Astrocyte (in vitro differentiated cells and primary cell): ENCODE results near the gene NXT2.

Source experiments
- EZH2 ChIP-seq: IDR thresholded peaks from 2 replicates; pipeline ENCODE4 v1.6.1; 2012; ENCODE audit warnings: mild to moderate bottlenecking, low read length, inconsistent platforms; ENCODE audit not compliant: insufficient read depth
- TF ChIP-seq, protein P1 (sequence below): IDR thresholded peaks from 2 replicates; pipeline ENCODE4 v1.5.1; 2011; ENCODE audit warnings: low read depth, mild to moderate bottlenecking, inconsistent platforms, low read length, moderate library complexity; ENCODE audit not compliant: insufficient read depth

DNA sequence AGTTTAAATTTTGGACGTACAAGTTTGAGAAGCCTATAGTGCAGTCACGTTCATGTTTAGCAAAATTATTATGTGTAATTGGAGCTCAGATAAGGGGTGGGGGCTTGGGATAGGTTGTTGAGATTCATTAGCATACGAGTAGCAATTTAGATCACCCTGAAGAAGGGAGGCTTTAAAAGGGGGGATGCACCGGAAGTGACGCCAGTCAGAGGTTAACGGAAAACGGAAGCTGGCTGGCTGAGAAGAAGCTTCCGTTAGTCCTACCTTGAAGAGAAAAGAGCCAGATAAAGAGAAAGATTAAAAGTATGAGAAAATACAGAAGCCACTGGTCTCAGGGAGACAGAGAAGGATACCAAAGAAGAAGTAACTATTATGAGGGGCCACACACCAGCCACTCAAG, 1.1 kb upstream of the NXT2 start:
- TF ChIP-seq, protein P1, sequence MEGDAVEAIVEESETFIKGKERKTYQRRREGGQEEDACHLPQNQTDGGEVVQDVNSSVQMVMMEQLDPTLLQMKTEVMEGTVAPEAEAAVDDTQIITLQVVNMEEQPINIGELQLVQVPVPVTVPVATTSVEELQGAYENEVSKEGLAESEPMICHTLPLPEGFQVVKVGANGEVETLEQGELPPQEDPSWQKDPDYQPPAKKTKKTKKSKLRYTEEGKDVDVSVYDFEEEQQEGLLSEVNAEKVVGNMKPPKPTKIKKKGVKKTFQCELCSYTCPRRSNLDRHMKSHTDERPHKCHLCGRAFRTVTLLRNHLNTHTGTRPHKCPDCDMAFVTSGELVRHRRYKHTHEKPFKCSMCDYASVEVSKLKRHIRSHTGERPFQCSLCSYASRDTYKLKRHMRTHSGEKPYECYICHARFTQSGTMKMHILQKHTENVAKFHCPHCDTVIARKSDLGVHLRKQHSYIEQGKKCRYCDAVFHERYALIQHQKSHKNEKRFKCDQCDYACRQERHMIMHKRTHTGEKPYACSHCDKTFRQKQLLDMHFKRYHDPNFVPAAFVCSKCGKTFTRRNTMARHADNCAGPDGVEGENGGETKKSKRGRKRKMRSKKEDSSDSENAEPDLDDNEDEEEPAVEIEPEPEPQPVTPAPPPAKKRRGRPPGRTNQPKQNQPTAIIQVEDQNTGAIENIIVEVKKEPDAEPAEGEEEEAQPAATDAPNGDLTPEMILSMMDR: no peak
- no peak for TF ChIP-seq EZH2
